Transverse colon (tissue), 4 donors: ENCODE results near the gene CD276. TPM values are rescaled to one million over a fixed set of nuclear protein-coding genes. Genes with fewer than 3 reads are reported as not detected.

Experiments used
- DNase-seq: peaks from one replicate; pipeline ENCODE4 v3.0.0-alpha.2; 2019
- H3K27ac ChIP-seq, 4 donors: fragments of 200-600 bp; sonication (generic); 2 replicates each; pipeline ENCODE4 v1.5.1; 2016 to 2018; ENCODE audit warnings: inconsistent platforms in 4 of 4
- H3K27me3 ChIP-seq: fragments of 200-600 bp; sonication (generic); 2 replicates; pipeline ENCODE4 v1.5.1; 2017; ENCODE audit warnings: inconsistent platforms
- H3K36me3 ChIP-seq, 4 donors: fragments of 200-600 bp; sonication (generic); 2 replicates each; pipeline ENCODE4 v1.5.1; 2017 to 2019; ENCODE audit warnings: inconsistent platforms in 4 of 4
- H3K4me1 ChIP-seq, 4 donors: fragments of 200-600 bp; sonication (generic); 2 replicates each; pipeline ENCODE4 v1.5.1; 2017 to 2020; ENCODE audit warnings: inconsistent platforms in 4 of 4
- H3K4me3 ChIP-seq, 4 donors: fragments of 200-600 bp; sonication (generic); 1 replicate in 1 of 4; 2 replicates in 3 of 4; pipeline versions ENCODE4 v1.5.1 to v1.6.1; 2017 to 2019; ENCODE audit warnings: inconsistent platforms in 4 of 4
- H3K9me3 ChIP-seq, 2 donors: fragments of 200-600 bp; sonication (generic); 2 replicates each; pipeline ENCODE4 v1.5.1; 2017 to 2019; ENCODE audit warnings: inconsistent platforms in 2 of 2
- EP300 ChIP-seq: sonication (generic); formaldehyde crosslinking; IDR thresholded peaks from one replicate; pipeline ENCODE4 v1.6.1; 2017; ENCODE audit warnings: antibody characterized with exemption, low read depth
- POLR2A ChIP-seq: fragments of 450-650 bp; IDR thresholded peaks from one replicate; pipeline ENCODE4 v1.6.1; 2016; ENCODE audit warnings: antibody characterized with exemption, mild to moderate bottlenecking, moderate library complexity
- POLR2AphosphoS5 ChIP-seq, 3 donors: sonication (generic); formaldehyde crosslinking; IDR thresholded peaks; one replicate each; pipeline ENCODE4 v1.6.1; 2016; ENCODE audit warnings: antibody characterized with exemption in 3 of 3
- WGBS, 2 donors: methylation state at CpG; one replicate each; pipeline ENCODE4 v1.1.5; 2018; ENCODE audit warnings: low coverage in 1 of 2; 5-methylcytosine and 5-hydroxymethylcytosine counted together
- in situ Hi-C, 4 donors: fragments of 200-750 bp; cut with MboI; loops; one replicate each; pipeline versions ENCODE4 v1.15.0 to v1.15.1; 2017; ENCODE audit warnings: low sequenced_read_pairs in 3 of 4, low pct_ligation_motif_present in 1 of 4, low pct_unique_long_range_greater_than_20kb in 1 of 4
- intact Hi-C: fragments of 100-400 bp; cut with DNase I; formaldehyde crosslinking; loops from one replicate; pipeline ENCODE4 v1.15.1; 2023; ENCODE audit warnings: low total_unique reads
- total RNA-seq, 4 donors: library from RNA; depleted of rRNA; stranded (reverse); fragments of >200 nt; gene quantifications; one replicate each; pipeline ENCODE4 v1.1.0, GENCODE V29; 2016
- TF ChIP-seq, protein P1 (sequence below), 5 experiments: fragments of 200-600 bp in 3 of 5; fragments of 450-650 bp in 2 of 5; sonication (generic) in 3 of 5; IDR thresholded peaks; 1 replicate in 2 of 5; 2 replicates in 3 of 5; pipeline ENCODE4 v1.5.1; 2016 to 2017; ENCODE audit warnings: antibody characterized with exemption in 5 of 5, inconsistent platforms in 3 of 5, mild to moderate bottlenecking in 2 of 5, moderate library complexity in 1 of 5

Gene CD276
- total RNA-seq, 4 donors from 2014 or later: 26.8 to 110 (median 45.7) TPM

DNA sequence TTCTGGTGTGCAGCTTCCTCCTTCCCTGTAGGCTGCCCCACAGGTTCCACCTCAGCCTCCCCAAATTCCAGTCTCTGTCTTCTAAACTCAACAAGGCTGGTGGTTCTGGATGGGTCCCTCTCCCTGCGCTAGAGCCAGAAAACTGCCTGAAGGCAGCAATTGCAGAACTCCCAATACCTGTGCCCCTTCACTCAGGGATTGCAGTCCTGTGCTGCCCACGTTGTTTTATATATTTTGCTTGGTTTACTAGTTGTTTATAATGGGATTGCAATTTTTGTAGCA, 36.2 kb upstream of the CD276 start:
- intact Hi-C loops (no loop called here), in situ Hi-C loops (no loop called here)
- TF ChIP-seq EP300 (no peak), POLR2AphosphoS5 (IDR thresholded peaks at IDR 0.05) (no peak), POLR2A (no peak)
- TF ChIP-seq, protein P1, sequence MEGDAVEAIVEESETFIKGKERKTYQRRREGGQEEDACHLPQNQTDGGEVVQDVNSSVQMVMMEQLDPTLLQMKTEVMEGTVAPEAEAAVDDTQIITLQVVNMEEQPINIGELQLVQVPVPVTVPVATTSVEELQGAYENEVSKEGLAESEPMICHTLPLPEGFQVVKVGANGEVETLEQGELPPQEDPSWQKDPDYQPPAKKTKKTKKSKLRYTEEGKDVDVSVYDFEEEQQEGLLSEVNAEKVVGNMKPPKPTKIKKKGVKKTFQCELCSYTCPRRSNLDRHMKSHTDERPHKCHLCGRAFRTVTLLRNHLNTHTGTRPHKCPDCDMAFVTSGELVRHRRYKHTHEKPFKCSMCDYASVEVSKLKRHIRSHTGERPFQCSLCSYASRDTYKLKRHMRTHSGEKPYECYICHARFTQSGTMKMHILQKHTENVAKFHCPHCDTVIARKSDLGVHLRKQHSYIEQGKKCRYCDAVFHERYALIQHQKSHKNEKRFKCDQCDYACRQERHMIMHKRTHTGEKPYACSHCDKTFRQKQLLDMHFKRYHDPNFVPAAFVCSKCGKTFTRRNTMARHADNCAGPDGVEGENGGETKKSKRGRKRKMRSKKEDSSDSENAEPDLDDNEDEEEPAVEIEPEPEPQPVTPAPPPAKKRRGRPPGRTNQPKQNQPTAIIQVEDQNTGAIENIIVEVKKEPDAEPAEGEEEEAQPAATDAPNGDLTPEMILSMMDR (IDR thresholded peaks at IDR 0.05): no peak
- Histone ChIP-seq H3K4me3 (no peak overlapping the region), H3K27me3 (no peaks in the 10 kb centered on the region), H3K9me3 (no peaks in the 10 kb centered on the region), H3K27ac (no peak overlapping the region), H3K36me3 (no peaks in the 10 kb centered on the region), H3K4me1 (no peaks in the 10 kb centered on the region)
- 78 to 79% methylated on average over 1 to 2 of the region's 2 CpGs for WGBS, 2 donors
- DNase-seq: no peak

DNA sequence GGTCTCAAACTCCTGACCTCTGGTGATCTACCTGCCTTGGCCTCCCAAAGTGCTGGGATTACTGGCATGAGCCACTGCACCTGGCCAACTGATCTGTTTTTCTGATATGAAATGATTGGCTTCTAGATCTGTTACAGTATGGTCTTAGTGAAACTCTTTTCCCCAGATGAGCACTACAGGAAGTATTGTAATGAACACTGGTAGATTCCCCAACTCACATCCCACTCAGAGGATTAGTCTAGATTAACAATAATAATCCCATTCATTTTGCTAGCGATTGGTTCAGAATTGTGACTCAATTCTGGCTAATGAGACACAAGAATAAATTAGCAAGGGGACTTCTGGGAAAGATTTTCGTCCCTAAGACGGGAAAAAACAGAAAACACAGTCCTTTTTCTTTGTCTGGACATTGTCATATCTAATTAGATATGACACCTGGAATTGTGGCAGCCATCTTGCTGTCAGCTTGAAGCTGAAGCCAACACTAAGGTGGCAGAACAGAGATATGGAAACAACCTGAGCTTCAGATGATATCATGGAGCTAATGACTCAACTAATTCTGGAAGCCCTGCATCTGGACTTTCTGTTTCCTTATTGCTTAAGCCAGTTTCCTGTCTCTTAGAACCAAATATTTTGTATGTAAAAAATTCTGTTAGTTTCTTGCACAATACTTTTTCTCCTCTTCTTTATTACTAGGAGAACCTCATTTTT, 33.6 kb upstream of the CD276 start:
- in situ Hi-C loops: no loop called here
- H3K27ac ChIP-seq: peak overlapping the region in 1 of 4 donors; percentile 20
- TF ChIP-seq EP300 (no peak), POLR2AphosphoS5 (IDR thresholded peaks at IDR 0.05) (peak in 1 of 3 donors; percentile 21)
- TF ChIP-seq, protein P1 (IDR thresholded peaks at IDR 0.05): no peak

DNA sequence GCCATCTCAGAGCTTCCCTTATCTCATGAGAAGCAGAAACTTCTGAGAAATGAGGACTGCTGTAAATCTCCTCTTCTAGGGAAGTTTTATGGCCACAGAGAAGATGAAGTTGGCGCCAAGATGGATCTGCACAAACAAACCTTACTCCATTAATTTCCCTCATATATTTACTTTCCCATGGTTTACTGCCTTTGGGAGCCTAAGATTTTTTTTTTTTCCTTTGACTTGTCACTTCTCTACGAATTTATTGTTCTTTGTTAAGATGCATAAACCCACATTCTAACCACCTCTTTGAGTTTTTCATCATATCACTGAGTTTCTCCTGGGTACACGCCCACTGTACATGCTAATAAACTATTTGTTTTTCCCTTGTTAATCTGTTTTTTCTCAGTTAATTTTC, 29.5 kb upstream of the CD276 start:
- DNase-seq: no peak
- in situ Hi-C loops (no loop called here), intact Hi-C loops (no loop called here)
- TF ChIP-seq, protein P1 (IDR thresholded peaks at IDR 0.05): no peak
- TF ChIP-seq POLR2AphosphoS5 (IDR thresholded peaks at IDR 0.05) (no peak), POLR2A (no peak)
- Histone ChIP-seq H3K9me3 (no peaks in the 10 kb centered on the region), H3K27me3 (no peaks in the 10 kb centered on the region), H3K4me3 (no peak overlapping the region), H3K27ac (no peak overlapping the region), H3K36me3 (no peaks in the 10 kb centered on the region), H3K4me1 (peaks cover 0 to 5% (median 0%) of the 10 kb centered on the region in 4 donors)
- 14 to 34% methylated on average over 2 to 3 of the region's 3 CpGs for WGBS, 2 donors

More for the DNA sequence above, 33.6 kb upstream of the CD276 start:
- Histone ChIP-seq H3K27me3 (no peaks in the 10 kb centered on the region), H3K9me3 (no peaks in the 10 kb centered on the region), H3K4me1 (peaks cover 0 to 5% (median 0%) of the 10 kb centered on the region in 4 donors), H3K36me3 (no peaks in the 10 kb centered on the region), H3K4me3 (no peak overlapping the region)
- no peak for DNase-seq
- intact Hi-C loops: no loop called here
- 56 to 71% methylated on average over 3 of the region's 3 CpGs for WGBS, 2 donors

DNA sequence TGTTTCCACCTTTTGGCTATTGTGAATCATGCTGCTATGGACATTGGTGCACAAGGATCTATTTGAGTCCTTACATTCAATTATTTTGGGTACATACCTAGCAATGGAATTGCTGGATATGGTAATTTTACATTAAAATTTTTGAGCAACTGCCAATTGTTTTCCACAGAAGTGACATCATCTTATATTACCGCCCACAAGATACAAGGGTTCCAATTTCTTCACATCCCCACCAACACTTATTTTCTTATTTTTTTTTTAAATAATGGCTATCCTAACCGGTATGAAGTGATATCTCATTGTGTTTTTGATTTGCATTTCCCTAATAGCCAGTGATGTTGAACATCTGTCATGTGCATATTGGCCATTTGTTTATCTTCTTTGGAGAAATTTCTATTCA, 28.5 kb upstream of the CD276 start:
- intact Hi-C loops: no loop called here

More for the DNA sequence above, 28.5 kb upstream of the CD276 start:
- in situ Hi-C loops: no loop called here
- Histone ChIP-seq H3K4me1 (peaks cover 0 to 5% (median 0%) of the 10 kb centered on the region in 4 donors), H3K27ac (no peak overlapping the region), H3K9me3 (no peaks in the 10 kb centered on the region), H3K4me3 (no peak overlapping the region), H3K36me3 (no peaks in the 10 kb centered on the region), H3K27me3 (no peaks in the 10 kb centered on the region)
- no peak for DNase-seq
- WGBS, 2 donors: 85% methylated on average over 2 of the region's 2 CpGs
- TF ChIP-seq, protein P1 (IDR thresholded peaks at IDR 0.05): no peak
- TF ChIP-seq POLR2A: no peak
- TF ChIP-seq EP300: no peak
- no peak for TF ChIP-seq POLR2AphosphoS5 (IDR thresholded peaks at IDR 0.05)
